Type B pancreatic cell (in vitro differentiated cells): ENCODE measurements around the gene TMEM108. TPM values are rescaled to one million over a fixed set of nuclear protein-coding genes. Genes with fewer than 3 reads are reported as not detected.

ENCODE experiments used
- DNase-seq: peaks from one replicate; pipeline ENCODE4 v3.0.0; 2021; ENCODE audit warnings: mixed read lengths; ENCODE audit not compliant: unreplicated experiment; ENCODE audit errors: extremely low spot score
- H3K27ac Mint-ChIP-seq: 2 replicates; pipeline ENCODE4 v1.8.0; 2021; ENCODE audit warnings: mild to moderate bottlenecking, mixed read lengths
- H3K27me3 Mint-ChIP-seq: 2 replicates; pipeline ENCODE4 v1.8.0; 2021; ENCODE audit warnings: mixed read lengths
- H3K36me3 Mint-ChIP-seq: 2 replicates; pipeline ENCODE4 v1.8.0; 2021; ENCODE audit warnings: mixed read lengths
- H3K4me1 Mint-ChIP-seq: one replicate; pipeline ENCODE4 v1.8.0; 2021; ENCODE audit warnings: mixed read lengths; ENCODE audit not compliant: unreplicated experiment
- H3K4me3 Mint-ChIP-seq: 2 replicates; pipeline ENCODE4 v1.8.0; 2021; ENCODE audit warnings: mild to moderate bottlenecking, mixed read lengths
- H3K9me3 Mint-ChIP-seq: 2 replicates; pipeline ENCODE4 v1.8.0; 2021; ENCODE audit warnings: mixed read lengths
- total RNA-seq: library from RNA; stranded (reverse); gene quantifications from 2 replicates; pipeline ENCODE4 v1.2.1, GENCODE V29; 2021; ENCODE audit warnings: low replicate concordance
- TF ChIP-seq, protein P1 (sequence below): fragments of 200-600 bp; sonication (generic); conservative IDR thresholded peaks from 2 replicates; pipeline ENCODE4 v1.5.0; 2021; ENCODE audit warnings: antibody characterized with exemption, mild to moderate bottlenecking

TMEM108 gene
- total RNA-seq, 1 donor from 2014 or later: 7.4 TPM

DNA sequence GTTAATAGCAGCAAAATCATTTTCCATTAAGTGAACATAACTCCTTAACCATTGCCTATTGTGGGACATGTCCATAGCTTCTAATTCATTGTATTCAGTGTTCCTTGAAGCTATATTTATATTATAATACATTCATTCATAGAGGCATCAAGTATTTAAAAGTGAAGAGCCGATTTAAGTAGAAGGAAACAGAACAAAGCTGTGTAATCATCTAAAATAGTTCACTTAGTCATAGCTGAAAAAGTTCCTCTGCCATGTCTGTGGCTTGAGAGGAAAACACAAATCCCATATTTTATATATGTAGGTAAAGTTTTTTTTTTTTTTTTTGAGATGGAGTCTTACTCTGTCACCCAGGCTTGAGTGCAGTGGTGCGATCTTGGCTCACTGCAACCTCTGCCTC is 54.5 kb downstream of the TMEM108 start:
- Mint-ChIP-seq H3K27me3 (no peaks in the 10 kb centered on the region), H3K4me3 (no peak overlapping the region), H3K9me3 (no peaks in the 10 kb centered on the region), H3K36me3 (no peaks in the 10 kb centered on the region), H3K27ac (no peak overlapping the region), H3K4me1 (peaks cover 6% of the 10 kb centered on the region)
- TF ChIP-seq, protein P1, sequence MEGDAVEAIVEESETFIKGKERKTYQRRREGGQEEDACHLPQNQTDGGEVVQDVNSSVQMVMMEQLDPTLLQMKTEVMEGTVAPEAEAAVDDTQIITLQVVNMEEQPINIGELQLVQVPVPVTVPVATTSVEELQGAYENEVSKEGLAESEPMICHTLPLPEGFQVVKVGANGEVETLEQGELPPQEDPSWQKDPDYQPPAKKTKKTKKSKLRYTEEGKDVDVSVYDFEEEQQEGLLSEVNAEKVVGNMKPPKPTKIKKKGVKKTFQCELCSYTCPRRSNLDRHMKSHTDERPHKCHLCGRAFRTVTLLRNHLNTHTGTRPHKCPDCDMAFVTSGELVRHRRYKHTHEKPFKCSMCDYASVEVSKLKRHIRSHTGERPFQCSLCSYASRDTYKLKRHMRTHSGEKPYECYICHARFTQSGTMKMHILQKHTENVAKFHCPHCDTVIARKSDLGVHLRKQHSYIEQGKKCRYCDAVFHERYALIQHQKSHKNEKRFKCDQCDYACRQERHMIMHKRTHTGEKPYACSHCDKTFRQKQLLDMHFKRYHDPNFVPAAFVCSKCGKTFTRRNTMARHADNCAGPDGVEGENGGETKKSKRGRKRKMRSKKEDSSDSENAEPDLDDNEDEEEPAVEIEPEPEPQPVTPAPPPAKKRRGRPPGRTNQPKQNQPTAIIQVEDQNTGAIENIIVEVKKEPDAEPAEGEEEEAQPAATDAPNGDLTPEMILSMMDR: no peak
- no peak for DNase-seq

DNA sequence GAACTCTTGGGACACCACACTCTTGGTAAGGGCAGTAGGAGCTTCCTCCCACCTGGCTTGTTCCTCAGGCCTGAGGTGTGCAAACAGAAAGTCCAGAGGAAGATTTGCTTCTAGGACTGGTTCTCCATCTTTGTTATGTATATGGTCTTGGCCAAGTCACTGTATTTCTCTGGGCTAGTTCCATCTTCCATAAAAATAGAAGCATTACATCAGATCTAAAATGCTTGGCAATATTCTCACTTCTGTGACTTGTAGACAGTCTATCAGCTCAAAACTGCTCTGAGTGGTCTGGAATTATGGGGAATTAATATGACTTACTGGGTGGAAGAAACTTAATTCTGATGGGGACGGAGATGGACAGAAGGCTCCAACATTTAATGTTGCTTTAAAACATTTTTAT is 55.2 kb downstream of the TMEM108 start:
- H3K4me3 Mint-ChIP-seq: no peak overlapping the region
- no peaks in the 10 kb centered on the region for H3K27me3 Mint-ChIP-seq

DNA sequence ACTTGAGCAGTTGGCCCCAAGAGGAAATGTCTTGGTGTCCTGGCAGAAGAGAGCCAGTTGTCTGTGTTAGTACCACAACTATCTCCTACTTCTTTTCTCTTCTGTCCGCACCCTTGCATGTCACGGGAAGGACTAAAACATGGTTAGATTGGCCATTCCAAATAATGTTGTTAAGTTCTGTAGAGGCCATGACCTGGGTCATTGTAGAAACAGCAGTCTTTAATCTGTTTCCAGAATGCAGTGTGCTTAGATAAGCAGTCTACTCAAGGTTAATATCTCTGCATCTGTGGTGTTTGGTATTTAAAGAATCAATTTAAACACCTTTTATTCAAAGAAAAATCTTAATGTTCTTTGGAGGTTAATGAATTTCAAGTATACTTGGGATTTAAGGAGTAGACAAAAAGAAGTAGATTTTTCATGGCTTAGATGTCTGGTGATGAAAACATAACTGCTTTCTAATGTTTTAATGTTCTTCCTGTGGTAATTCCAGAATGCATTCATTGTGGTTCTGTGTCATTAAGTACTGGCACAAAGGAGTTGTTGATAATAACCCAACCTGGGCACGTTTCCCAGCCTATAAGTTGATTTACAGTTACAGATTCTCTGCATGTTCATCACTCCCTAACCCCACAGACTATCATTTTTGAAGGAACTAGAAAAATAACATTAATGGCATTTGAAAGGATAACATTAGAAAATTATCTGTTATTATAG is 58.9 kb downstream of the TMEM108 start:
- TF ChIP-seq, protein P1: no peak
- Mint-ChIP-seq H3K9me3 (no peaks in the 10 kb centered on the region), H3K4me3 (no peak overlapping the region), H3K36me3 (no peaks in the 10 kb centered on the region), H3K27ac (no peak overlapping the region), H3K4me1 (no peaks in the 10 kb centered on the region), H3K27me3 (no peaks in the 10 kb centered on the region)
- no peak for DNase-seq

More for the DNA sequence above, 55.2 kb downstream of the TMEM108 start:
- no peak for DNase-seq
- Mint-ChIP-seq H3K4me1 (peaks cover 6% of the 10 kb centered on the region), H3K36me3 (no peaks in the 10 kb centered on the region), H3K27ac (no peak overlapping the region), H3K9me3 (no peaks in the 10 kb centered on the region)
- TF ChIP-seq, protein P1: no peak

DNA sequence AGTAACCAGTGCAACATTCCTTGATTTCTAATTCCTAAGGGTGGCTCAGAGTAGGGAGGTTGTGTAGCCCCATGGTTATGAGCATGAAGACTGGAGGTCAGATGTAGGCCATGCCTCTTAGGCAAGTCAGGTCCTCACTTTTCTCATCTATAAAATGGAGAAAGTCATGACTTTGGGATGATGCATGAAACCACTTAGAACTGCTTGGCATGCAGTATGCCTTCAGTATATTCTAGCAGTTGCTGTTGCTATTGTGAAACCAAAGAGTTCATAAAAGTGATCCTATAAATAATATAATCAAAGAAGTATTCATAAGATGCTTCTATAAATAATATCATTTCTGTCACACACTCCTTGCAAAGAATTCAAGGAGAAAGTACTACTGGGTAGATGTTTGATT is 65.5 kb downstream of the TMEM108 start:
- Mint-ChIP-seq H3K9me3 (no peaks in the 10 kb centered on the region), H3K4me1 (peaks cover 4% of the 10 kb centered on the region), H3K27me3 (no peaks in the 10 kb centered on the region), H3K27ac (no peak overlapping the region), H3K36me3 (no peaks in the 10 kb centered on the region), H3K4me3 (no peak overlapping the region)
- TF ChIP-seq, protein P1: no peak
- DNase-seq: no peak

DNA sequence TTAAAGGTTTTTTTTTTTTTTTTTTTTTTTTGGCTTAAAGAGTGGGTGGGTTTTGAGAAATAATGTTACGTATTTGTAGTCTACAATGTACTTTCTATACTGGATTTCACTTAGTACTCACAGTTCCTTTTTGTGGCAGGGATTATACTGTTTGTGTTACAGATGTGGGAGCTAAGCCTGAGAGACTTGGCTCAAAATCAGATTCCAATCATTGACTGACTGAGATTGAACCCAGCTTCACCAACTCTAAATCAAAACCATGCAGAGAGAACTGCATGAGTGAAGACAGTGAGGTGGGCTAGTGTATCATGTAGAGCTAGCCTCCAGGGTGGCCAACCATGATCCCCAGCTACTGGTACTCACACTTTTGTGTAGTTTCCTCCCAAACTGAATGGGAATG is 68.0 kb downstream of the TMEM108 start:
- no peak for DNase-seq
- H3K27ac Mint-ChIP-seq: no peak overlapping the region
- peaks cover 11% of the 10 kb centered on the region for H3K4me1 Mint-ChIP-seq
- TF ChIP-seq, protein P1: no peak
- H3K9me3 Mint-ChIP-seq: no peaks in the 10 kb centered on the region
- no peaks in the 10 kb centered on the region for H3K27me3 Mint-ChIP-seq
- H3K4me3 Mint-ChIP-seq: no peak overlapping the region
- H3K36me3 Mint-ChIP-seq: no peaks in the 10 kb centered on the region
